Loucy (cell line): ENCODE results near the gene PCDHA12.

ENCODE experiments used
- H2AFZ ChIP-seq: fragments of 200-600 bp; sonication (generic); 2 replicates; pipeline ENCODE4 v1.6.0; 2016; ENCODE audit warnings: antibody characterized with exemption, mild to moderate bottlenecking, low read length, moderate library complexity
- H3F3A ChIP-seq: fragments of 200-600 bp; 2 replicates; pipeline ENCODE4 v1.6.0; 2016; ENCODE audit warnings: antibody characterized with exemption, low read depth, mild to moderate bottlenecking
- H3K27me3 ChIP-seq: fragments of 200-600 bp; sonication (generic); 2 replicates; pipeline ENCODE4 v1.6.1; 2014; ENCODE audit warnings: low read length, mild to moderate bottlenecking; ENCODE audit not compliant: insufficient read depth, poor library complexity, severe bottlenecking
- H3K36me3 ChIP-seq: fragments of 200-600 bp; sonication (generic); 2 replicates; pipeline ENCODE4 v1.6.1; 2016; ENCODE audit warnings: low read length; ENCODE audit not compliant: insufficient read depth
- H3K4me1 ChIP-seq: fragments of 200-600 bp; sonication (generic); 2 replicates; pipeline ENCODE4 v1.5.1; 2014; ENCODE audit warnings: low read length, mild to moderate bottlenecking; ENCODE audit not compliant: insufficient read depth, poor library complexity, severe bottlenecking
- H3K4me2 ChIP-seq: fragments of 200-600 bp; sonication (generic); 2 replicates; pipeline ENCODE4 v1.6.0; 2014; ENCODE audit warnings: antibody characterized with exemption, low read length, low read depth, mild to moderate bottlenecking; ENCODE audit not compliant: poor library complexity, severe bottlenecking
- H3K4me3 ChIP-seq: fragments of 200-600 bp; sonication (generic); 2 replicates; pipeline ENCODE4 v1.5.1; 2014; ENCODE audit warnings: low read length, mild to moderate bottlenecking, mixed read lengths; ENCODE audit not compliant: poor library complexity, severe bottlenecking
- H3K79me2 ChIP-seq: fragments of 200-600 bp; sonication (generic); 2 replicates; pipeline ENCODE4 v1.6.1; 2014; ENCODE audit warnings: low read length; ENCODE audit not compliant: insufficient read depth
- H3K9ac ChIP-seq: fragments of 200-600 bp; sonication (generic); 2 replicates; pipeline ENCODE4 v1.6.0; 2014; ENCODE audit warnings: mild to moderate bottlenecking, low read depth, low read length, moderate library complexity; ENCODE audit not compliant: poor library complexity, severe bottlenecking
- H3K9me2 ChIP-seq: fragments of 200-600 bp; sonication (generic); replicated peaks from 2 replicates; pipeline ENCODE4 v1.6.1; 2016; ENCODE audit warnings: low read depth, low read length, mixed read lengths
- H3K9me3 ChIP-seq: fragments of 200-600 bp; sonication (generic); 2 replicates; pipeline ENCODE4 v1.6.1; 2014; ENCODE audit warnings: mild to moderate bottlenecking, antibody characterized with exemption, low read length, low read depth; ENCODE audit not compliant: insufficient read depth
- H4K20me1 ChIP-seq: fragments of 200-600 bp; sonication (generic); 2 replicates; pipeline ENCODE4 v1.6.0; 2014; ENCODE audit warnings: antibody characterized with exemption, low read length, mild to moderate bottlenecking; ENCODE audit not compliant: insufficient read depth, poor library complexity, severe bottlenecking
- EZH2phosphoT487 ChIP-seq: fragments of 200-600 bp; IDR thresholded peaks from 2 replicates; pipeline ENCODE4 v1.6.1; 2018; ENCODE audit warnings: antibody characterized with exemption, mild to moderate bottlenecking, moderate library complexity, borderline replicate concordance
- TF ChIP-seq, protein P1 (sequence below): fragments of 200-600 bp; sonication (generic); conservative IDR thresholded peaks from 2 replicates; pipeline ENCODE4 v1.5.1; 2014; ENCODE audit warnings: mild to moderate bottlenecking, antibody characterized with exemption, low read length

PCDHA12 gene

DNA sequence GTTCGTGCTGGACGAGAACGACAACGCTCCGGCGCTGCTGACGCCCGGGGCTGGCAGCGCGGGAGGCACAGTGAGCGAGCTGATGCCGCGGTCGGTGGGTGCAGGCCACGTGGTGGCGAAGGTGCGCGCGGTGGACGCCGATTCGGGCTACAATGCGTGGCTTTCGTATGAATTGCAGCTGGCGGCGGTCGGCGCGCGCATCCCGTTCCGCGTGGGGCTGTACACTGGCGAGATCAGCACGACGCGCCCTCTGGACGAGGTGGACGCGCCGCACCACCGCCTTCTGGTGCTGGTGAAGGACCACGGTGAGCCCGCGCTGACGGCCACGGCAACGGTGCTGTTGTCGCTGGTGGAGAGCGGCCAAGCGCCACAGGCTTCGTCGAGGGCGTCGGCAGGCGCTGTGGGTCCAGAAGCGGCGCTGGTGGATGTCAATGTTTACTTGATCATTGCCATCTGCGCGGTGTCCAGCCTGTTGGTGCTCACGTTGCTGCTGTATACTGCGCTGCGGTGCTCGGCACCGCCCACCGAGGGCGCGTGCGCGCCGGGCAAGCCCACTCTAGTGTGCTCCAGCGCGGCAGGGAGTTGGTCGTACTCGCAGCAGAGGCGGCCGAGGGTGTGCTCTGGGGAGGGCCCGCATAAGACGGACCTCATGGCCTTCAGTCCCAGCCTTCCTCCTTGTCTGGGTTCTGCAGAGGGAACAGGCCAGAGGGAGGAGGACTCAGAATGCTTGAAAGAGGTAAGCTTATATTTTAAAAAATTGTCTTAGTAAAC, 9.0 kb downstream of the PCDHA12 start:
- Histone ChIP-seq H3K4me1 (no peaks in the 10 kb centered on the region), H3K27me3 (no peaks in the 10 kb centered on the region), H3K9me3 (no peaks in the 10 kb centered on the region), H4K20me1 (no peaks in the 10 kb centered on the region), H3F3A (no peaks in the 10 kb centered on the region), H3K4me3 (no peak overlapping the region), H2AFZ (no peak overlapping the region), H3K9ac (no peak overlapping the region), H3K9me2 (no peaks in the 10 kb centered on the region), H3K4me2 (no peak overlapping the region), H3K79me2 (no peaks in the 10 kb centered on the region), H3K36me3 (no peaks in the 10 kb centered on the region)
- TF ChIP-seq EZH2phosphoT487 = no peak
- TF ChIP-seq, protein P1, sequence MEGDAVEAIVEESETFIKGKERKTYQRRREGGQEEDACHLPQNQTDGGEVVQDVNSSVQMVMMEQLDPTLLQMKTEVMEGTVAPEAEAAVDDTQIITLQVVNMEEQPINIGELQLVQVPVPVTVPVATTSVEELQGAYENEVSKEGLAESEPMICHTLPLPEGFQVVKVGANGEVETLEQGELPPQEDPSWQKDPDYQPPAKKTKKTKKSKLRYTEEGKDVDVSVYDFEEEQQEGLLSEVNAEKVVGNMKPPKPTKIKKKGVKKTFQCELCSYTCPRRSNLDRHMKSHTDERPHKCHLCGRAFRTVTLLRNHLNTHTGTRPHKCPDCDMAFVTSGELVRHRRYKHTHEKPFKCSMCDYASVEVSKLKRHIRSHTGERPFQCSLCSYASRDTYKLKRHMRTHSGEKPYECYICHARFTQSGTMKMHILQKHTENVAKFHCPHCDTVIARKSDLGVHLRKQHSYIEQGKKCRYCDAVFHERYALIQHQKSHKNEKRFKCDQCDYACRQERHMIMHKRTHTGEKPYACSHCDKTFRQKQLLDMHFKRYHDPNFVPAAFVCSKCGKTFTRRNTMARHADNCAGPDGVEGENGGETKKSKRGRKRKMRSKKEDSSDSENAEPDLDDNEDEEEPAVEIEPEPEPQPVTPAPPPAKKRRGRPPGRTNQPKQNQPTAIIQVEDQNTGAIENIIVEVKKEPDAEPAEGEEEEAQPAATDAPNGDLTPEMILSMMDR = no peak

DNA sequence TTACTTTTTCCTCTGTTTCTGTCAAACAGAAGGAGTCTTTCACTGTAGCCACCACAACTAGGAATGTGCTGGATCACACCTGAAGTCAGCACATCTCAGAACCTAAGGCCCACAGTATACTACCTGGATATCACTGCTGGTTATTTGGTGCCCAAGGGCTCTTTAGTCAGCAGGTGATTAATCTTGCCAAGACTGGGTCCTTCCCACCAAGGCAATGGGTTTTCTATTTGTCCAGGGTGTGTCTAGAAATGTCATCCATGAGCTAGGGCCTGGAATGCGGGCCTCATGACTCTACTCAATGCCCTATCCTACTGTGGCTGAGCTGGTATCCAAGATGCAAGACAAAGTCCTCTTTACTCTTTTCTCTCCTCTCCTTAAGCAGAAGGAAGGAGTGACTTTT, 41.2 kb downstream of the PCDHA12 start:
- Histone ChIP-seq H3F3A (no peaks in the 10 kb centered on the region), H3K79me2 (no peaks in the 10 kb centered on the region), H3K4me3 (no peak overlapping the region), H3K9me2 (no peaks in the 10 kb centered on the region), H3K4me1 (no peaks in the 10 kb centered on the region), H3K4me2 (no peak overlapping the region), H3K9me3 (no peaks in the 10 kb centered on the region), H3K9ac (no peak overlapping the region), H3K27me3 (no peaks in the 10 kb centered on the region), H2AFZ (no peak overlapping the region), H3K36me3 (no peaks in the 10 kb centered on the region), H4K20me1 (no peaks in the 10 kb centered on the region)
- TF ChIP-seq EZH2phosphoT487 = no peak
- TF ChIP-seq, protein P1 = no peak

DNA sequence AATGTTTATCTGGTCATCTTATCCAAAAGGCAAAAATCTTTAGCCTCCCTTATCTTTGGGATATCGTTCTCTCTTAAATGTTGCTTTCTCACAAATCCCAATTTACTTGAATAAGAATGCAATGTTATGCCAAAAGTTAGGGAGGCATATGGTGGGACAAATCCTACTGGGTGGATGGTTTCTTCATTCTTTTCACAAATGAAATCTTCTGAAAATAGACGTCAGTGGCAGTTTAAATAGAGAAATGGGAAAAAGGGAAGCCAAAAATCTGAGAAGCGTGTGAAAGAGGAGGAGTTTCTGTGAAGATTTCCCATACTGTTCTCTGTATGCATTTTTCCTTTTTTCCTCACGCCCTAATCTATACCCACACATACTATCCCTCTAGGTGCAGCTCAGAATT, 48.5 kb downstream of the PCDHA12 start:
- TF ChIP-seq, protein P1 = no peak
- TF ChIP-seq EZH2phosphoT487 = no peak
- H3K4me2 ChIP-seq = no peak overlapping the region
- H3K9ac ChIP-seq = no peak overlapping the region
- no peaks in the 10 kb centered on the region for H4K20me1 ChIP-seq
- H3K79me2 ChIP-seq = no peaks in the 10 kb centered on the region
- no peaks in the 10 kb centered on the region for H3K4me1 ChIP-seq
- H3K9me2 ChIP-seq = no peaks in the 10 kb centered on the region
- H3K9me3 ChIP-seq = no peaks in the 10 kb centered on the region
- no peak overlapping the region for H3K4me3 ChIP-seq
- H3K36me3 ChIP-seq = no peaks in the 10 kb centered on the region
- no peaks in the 10 kb centered on the region for H3K27me3 ChIP-seq
- no peak overlapping the region for H2AFZ ChIP-seq
- H3F3A ChIP-seq = no peaks in the 10 kb centered on the region
